HG03045 (cell line): Measurements from ENCODE around the gene VDAC1.
"Not testable (repeated sequence)": the region's sequence is repeated elsewhere in the genome, so short reads cannot be mapped to it uniquely, and the experiment has no call there.

ENCODE experiments used
- ATAC-seq: cut with Tn5 transposase; IDR thresholded peaks from one replicate; pipeline ENCODE4 v1.9.1; 2021; ENCODE audit warnings: mild to moderate bottlenecking, moderate library complexity; ENCODE audit not compliant: unreplicated experiment

VDAC1 gene

GRCh38 chr5:134004626-134005416 is at the start of gene VDAC1:
TSS of gene VDAC1 (minus strand) at chr5:134004975. CDS start at chr5:133993012, 11,963 bp downstream.
- ATAC-seq = peak; percentile 83

GRCh38 chr5:134053840-134054338 is 49.1 kb upstream of the VDAC1 start:
- no peak for ATAC-seq

GRCh38 chr5:134053314-134053839 is 48.6 kb upstream of the VDAC1 start:
- ATAC-seq = no peak

GRCh38 chr5:134051305-134051704 is 46.5 kb upstream of the VDAC1 start:
- no peak for ATAC-seq

- no peak for ATAC-seq
These were observed 44.1 kb upstream of the VDAC1 start for GRCh38 chr5:134048864-134049263.

- ATAC-seq = no peak
These were observed 42.9 kb upstream of the VDAC1 start for GRCh38 chr5:134047687-134048056.

- no peak for ATAC-seq
These were observed 42.3 kb upstream of the VDAC1 start for GRCh38 chr5:134046801-134047686.

GRCh38 chr5:134046330-134046729 is 41.6 kb upstream of the VDAC1 start:
- no peak for ATAC-seq

- ATAC-seq = no peak
These were observed 39.3 kb upstream of the VDAC1 start for GRCh38 chr5:134043793-134044792.

- ATAC-seq = no peak
These were observed 37.0 kb upstream of the VDAC1 start for GRCh38 chr5:134041570-134042411.

GRCh38 chr5:134038138-134038537 is 33.4 kb upstream of the VDAC1 start:
- no peak for ATAC-seq

- no peak for ATAC-seq
These were observed 32.4 kb upstream of the VDAC1 start for GRCh38 chr5:134037160-134037559.

GRCh38 chr5:134034326-134034725 is 29.6 kb upstream of the VDAC1 start:
- no peak for ATAC-seq

- not testable (repeated sequence) for ATAC-seq
These were observed 25.7 kb upstream of the VDAC1 start for GRCh38 chr5:134030303-134030964.

GRCh38 chr5:134029156-134029555 is 24.4 kb upstream of the VDAC1 start:
- ATAC-seq = no peak

GRCh38 chr5:134028496-134028895 is 23.7 kb upstream of the VDAC1 start:
- no peak for ATAC-seq

GRCh38 chr5:134027288-134027615 is 22.5 kb upstream of the VDAC1 start:
- ATAC-seq = no peak

GRCh38 chr5:134026521-134027287 is 21.9 kb upstream of the VDAC1 start:
- ATAC-seq = no peak
